Dendritic cell treated with granulocyte-macrophage colony-stimulating factor and Interleukin-4, amounts not matched to agents 40 ng/mL and 50 ng/mL, for 4 days (primary cell): ENCODE results near the gene COL26A1.
"Not testable (repeated sequence)": the region's sequence is repeated elsewhere in the genome, so short reads cannot be mapped to it uniquely, and the experiment has no call there.

ENCODE experiments used
- H3K27ac Mint-ChIP-seq: one replicate; pipeline ENCODE4 v1.8.0; 2022; ENCODE audit warnings: mild to moderate bottlenecking, mixed read lengths
- H3K27me3 Mint-ChIP-seq: one replicate; pipeline ENCODE4 v1.8.0; 2022; ENCODE audit warnings: mild to moderate bottlenecking, mixed read lengths
- H3K36me3 Mint-ChIP-seq: one replicate; pipeline ENCODE4 v1.8.0; 2022; ENCODE audit warnings: low read depth, mixed read lengths
- H3K4me1 Mint-ChIP-seq: one replicate; pipeline ENCODE4 v1.8.0; 2022; ENCODE audit warnings: low read depth, mixed read lengths
- H3K4me3 Mint-ChIP-seq: one replicate; pipeline ENCODE4 v1.8.0; 2022; ENCODE audit warnings: mild to moderate bottlenecking, moderate library complexity, mixed read lengths
- H3K9me3 Mint-ChIP-seq: one replicate; pipeline ENCODE4 v1.8.0; 2022; ENCODE audit warnings: mixed read lengths
- intact Hi-C: fragments of 100-400 bp; cut with micrococcal nuclease; formaldehyde crosslinking; loops from one replicate; pipeline ENCODE4 v1.15.0; 2022

The COL26A1 gene

DNA sequence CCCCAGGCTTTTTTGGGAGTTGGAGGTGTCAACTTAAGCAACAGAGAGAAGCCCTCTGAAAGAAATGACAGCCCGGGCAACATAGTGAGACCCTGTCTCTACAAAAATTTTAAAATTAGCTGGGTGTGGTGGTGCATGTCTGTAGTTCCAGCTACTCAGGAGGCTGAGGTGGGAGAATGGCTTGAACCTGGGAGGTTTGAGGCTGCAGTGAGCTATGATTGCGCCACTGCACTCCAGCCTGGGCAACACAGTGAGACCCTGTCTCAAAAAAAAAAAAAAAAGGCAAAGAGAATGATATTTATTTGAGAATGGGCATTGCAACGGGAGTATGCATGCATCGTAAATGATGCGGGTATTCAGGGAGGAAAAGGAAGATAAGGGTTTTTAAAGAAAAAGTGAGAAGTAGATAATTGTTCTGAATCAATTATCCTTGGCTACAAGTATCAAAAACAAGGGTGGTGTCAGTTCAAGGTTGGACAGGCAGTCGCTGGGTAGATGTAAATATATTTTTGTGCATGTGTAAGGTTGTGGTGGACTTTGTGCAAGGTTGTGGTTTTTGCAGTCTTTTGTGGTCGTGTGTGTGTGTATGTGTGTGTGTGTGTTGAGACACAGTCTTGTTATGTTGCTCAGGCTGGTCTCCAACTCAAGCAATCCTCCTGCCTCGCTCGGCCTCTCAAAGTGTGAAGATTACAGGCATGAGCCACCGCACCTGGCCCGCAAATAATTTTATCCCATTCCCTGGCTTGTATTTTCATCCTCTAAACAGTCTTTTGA, 65.6 kb downstream of the COL26A1 start:
- Mint-ChIP-seq H3K4me3 (no peak overlapping the region), H3K4me1 (no peaks in the 10 kb centered on the region), H3K27ac (no peak overlapping the region), H3K9me3 (no peaks in the 10 kb centered on the region), H3K27me3 (peaks cover 17% of the 10 kb centered on the region), H3K36me3 (no peaks in the 10 kb centered on the region)
- intact Hi-C loops, result no loop called here

DNA sequence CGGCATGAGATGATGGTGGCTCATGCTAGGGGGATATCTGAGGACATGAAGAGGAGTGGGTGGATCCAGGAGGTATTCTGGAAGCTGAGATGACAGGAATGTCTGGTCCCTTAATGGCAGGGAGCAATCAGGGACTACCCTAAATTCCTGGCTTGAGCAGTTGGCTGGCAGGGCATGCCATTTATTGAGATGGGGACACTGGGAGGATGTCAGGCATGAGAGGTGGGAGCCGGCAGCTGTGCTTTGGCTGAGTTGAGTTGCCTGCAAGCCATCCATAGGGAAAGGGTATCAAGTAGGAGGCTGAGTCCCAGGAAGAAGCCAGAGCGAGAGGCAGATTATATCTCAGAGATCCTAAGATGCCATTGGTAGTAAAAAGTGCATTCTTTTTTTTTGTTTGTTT, 69.6 kb downstream of the COL26A1 start:
- no peak overlapping the region for H3K4me3 Mint-ChIP-seq
- no peak overlapping the region for H3K27ac Mint-ChIP-seq
- intact Hi-C loops, result no loop called here
- H3K4me1 Mint-ChIP-seq, result peaks cover 6% of the 10 kb centered on the region
- H3K27me3 Mint-ChIP-seq, result peaks cover 35% of the 10 kb centered on the region
- H3K36me3 Mint-ChIP-seq, result no peaks in the 10 kb centered on the region
- H3K9me3 Mint-ChIP-seq, result no peaks in the 10 kb centered on the region

DNA sequence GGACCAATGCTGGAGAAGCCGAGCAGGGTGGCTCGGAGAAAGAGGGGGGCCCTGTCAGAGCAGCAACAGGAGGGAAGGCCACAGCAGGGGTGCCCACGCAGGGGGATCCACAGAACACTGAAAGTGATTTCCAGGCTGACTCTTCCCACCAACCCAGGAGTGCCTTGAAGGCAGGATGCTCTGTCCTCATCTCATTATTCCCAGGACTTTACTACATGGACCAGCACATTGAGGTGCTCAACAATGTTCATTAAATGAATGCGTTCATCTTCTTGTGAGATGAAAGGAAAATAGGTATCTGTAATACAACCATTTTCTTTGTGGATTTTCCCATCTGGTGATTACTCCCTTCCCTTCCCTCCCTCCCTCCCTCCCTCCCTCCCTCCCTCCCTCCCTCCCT, 71.0 kb downstream of the COL26A1 start:
- Mint-ChIP-seq H3K4me3 (no peak overlapping the region), H3K36me3 (no peaks in the 10 kb centered on the region), H3K27me3 (peaks cover 31% of the 10 kb centered on the region), H3K4me1 (peaks cover 6% of the 10 kb centered on the region), H3K27ac (no peak overlapping the region), H3K9me3 (no peaks in the 10 kb centered on the region)
- intact Hi-C loops, result no loop called here

GRCh38 chr7:101434155-101434554, 71.5 kb downstream of the COL26A1 start:
- peaks cover 34% of the 10 kb centered on the region for H3K27me3 Mint-ChIP-seq
- H3K36me3 Mint-ChIP-seq, H3K27ac Mint-ChIP-seq, H3K4me1 Mint-ChIP-seq, H3K9me3 Mint-ChIP-seq, H3K4me3 Mint-ChIP-seq, intact Hi-C loops: not testable (repeated sequence)

- H3K4me3 Mint-ChIP-seq, result no peak overlapping the region
- H3K36me3 Mint-ChIP-seq, result no peaks in the 10 kb centered on the region
- no peaks in the 10 kb centered on the region for H3K9me3 Mint-ChIP-seq
- peaks cover 6% of the 10 kb centered on the region for H3K4me1 Mint-ChIP-seq
- intact Hi-C loops, result no loop called here
- no peak overlapping the region for H3K27ac Mint-ChIP-seq
- H3K27me3 Mint-ChIP-seq, result peaks cover 31% of the 10 kb centered on the region
Observed at GRCh38 chr7:101435461-101436220, 73.0 kb downstream of the COL26A1 start.

GRCh38 chr7:101436221-101436735, 73.6 kb downstream of the COL26A1 start:
- H3K4me1 Mint-ChIP-seq, result peaks cover 6% of the 10 kb centered on the region
- H3K36me3 Mint-ChIP-seq, result no peaks in the 10 kb centered on the region
- intact Hi-C loops, result no loop called here
- H3K27ac Mint-ChIP-seq, result no peak overlapping the region
- peaks cover 30% of the 10 kb centered on the region for H3K27me3 Mint-ChIP-seq
- no peak overlapping the region for H3K4me3 Mint-ChIP-seq
- H3K9me3 Mint-ChIP-seq, result no peaks in the 10 kb centered on the region

- Mint-ChIP-seq H3K27me3 (peaks cover 29% of the 10 kb centered on the region), H3K36me3 (no peaks in the 10 kb centered on the region), H3K27ac (no peak overlapping the region), H3K9me3 (no peaks in the 10 kb centered on the region), H3K4me1 (peaks cover 6% of the 10 kb centered on the region), H3K4me3 (no peak overlapping the region)
- intact Hi-C loops, result no loop called here
Observed at GRCh38 chr7:101436857-101437576, 74.3 kb downstream of the COL26A1 start.

- Mint-ChIP-seq H3K27ac (no peak overlapping the region), H3K4me1 (no peaks in the 10 kb centered on the region), H3K9me3 (no peaks in the 10 kb centered on the region), H3K36me3 (no peaks in the 10 kb centered on the region), H3K27me3 (peaks cover 10% of the 10 kb centered on the region), H3K4me3 (no peak overlapping the region)
- intact Hi-C loops, result no loop called here
Observed at GRCh38 chr7:101441890-101442289, 79.2 kb downstream of the COL26A1 start.

DNA sequence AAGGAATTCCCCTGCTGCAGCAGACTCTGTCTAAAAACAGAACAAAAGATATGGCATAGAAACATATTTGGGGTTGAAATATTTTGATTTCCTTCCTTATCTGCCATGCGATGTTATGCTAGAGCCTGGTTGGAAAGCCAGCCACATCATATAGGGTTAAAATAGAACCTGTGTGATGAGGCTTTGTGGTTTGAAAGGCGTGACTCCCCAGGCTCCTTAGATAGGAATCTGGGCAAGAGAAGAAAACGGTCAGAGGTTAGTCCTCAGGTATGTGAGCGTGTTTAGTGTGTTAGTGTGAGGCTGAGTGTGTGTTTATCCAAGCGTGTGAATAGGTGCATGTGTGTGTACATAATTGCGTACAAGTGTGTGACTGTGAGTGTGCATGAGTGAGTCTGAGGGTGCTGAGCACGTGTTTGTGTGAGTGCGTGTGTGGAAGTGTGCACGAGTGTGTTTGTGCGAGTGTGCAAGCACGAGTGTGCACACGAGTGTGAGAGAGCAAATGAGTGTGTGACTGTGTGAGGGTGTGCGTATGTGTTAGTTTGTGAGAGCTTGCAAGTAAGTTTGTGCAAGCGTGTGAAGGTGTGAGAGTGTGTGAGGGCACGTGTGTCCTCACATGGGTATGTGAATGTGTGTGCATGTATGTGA, 79.9 kb downstream of the COL26A1 start:
- intact Hi-C loops, result no loop called here
- Mint-ChIP-seq H3K27me3 (peaks cover 7% of the 10 kb centered on the region), H3K4me1 (no peaks in the 10 kb centered on the region), H3K4me3 (no peak overlapping the region), H3K9me3 (no peaks in the 10 kb centered on the region), H3K27ac (no peak overlapping the region), H3K36me3 (no peaks in the 10 kb centered on the region)

- Mint-ChIP-seq H3K9me3 (no peaks in the 10 kb centered on the region), H3K36me3 (no peaks in the 10 kb centered on the region), H3K27me3 (peaks cover 1% of the 10 kb centered on the region), H3K4me3 (no peak overlapping the region), H3K27ac (no peak overlapping the region), H3K4me1 (no peaks in the 10 kb centered on the region)
- intact Hi-C loops, result no loop called here
Observed at GRCh38 chr7:101450064-101450463, 87.4 kb downstream of the COL26A1 start.

DNA sequence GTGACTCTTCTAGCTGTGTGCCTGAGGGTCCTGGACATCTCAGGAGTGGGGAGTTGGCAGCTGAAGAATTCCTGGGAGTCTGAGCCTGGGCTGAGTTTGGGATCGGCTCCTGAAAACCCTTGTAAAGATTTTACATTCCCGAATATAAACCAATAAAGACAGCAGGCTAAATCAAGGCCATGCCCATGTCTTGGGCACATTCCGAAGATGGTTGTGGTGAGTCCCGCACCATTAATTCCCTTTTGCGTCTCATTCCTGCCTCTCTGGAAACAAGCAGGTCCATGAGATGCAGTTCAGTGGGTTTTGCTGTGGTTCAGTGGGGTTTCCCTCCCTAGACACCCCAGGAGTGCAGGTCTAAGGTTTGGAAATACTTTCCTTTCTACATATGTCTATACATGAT, 90.9 kb downstream of the COL26A1 start:
- Mint-ChIP-seq H3K27ac (no peak overlapping the region), H3K36me3 (no peaks in the 10 kb centered on the region), H3K9me3 (no peaks in the 10 kb centered on the region), H3K4me3 (no peak overlapping the region), H3K4me1 (no peaks in the 10 kb centered on the region), H3K27me3 (peaks cover 1% of the 10 kb centered on the region)
- intact Hi-C loops, result no loop called here

GRCh38 chr7:101457001-101457750, 94.5 kb downstream of the COL26A1 start:
- Mint-ChIP-seq H3K4me3 (no peak overlapping the region), H3K36me3 (no peaks in the 10 kb centered on the region), H3K9me3 (no peaks in the 10 kb centered on the region), H3K27me3 (peaks cover 1% of the 10 kb centered on the region), H3K27ac (no peak overlapping the region), H3K4me1 (no peaks in the 10 kb centered on the region)
- intact Hi-C loops, result no loop called here

GRCh38 chr7:101465131-101465530, 102.5 kb downstream of the COL26A1 start:
- H3K9me3 Mint-ChIP-seq, result no peaks in the 10 kb centered on the region
- H3K4me1 Mint-ChIP-seq, result peaks cover 15% of the 10 kb centered on the region
- peaks cover 3% of the 10 kb centered on the region for H3K27me3 Mint-ChIP-seq
- H3K4me3 Mint-ChIP-seq, result peak overlapping the region; percentile 44
- H3K27ac Mint-ChIP-seq, result no peak overlapping the region
- intact Hi-C loops, result no loop called here
- H3K36me3 Mint-ChIP-seq, result no peaks in the 10 kb centered on the region
